Gastrocnemius medialis (tissue), 4 donors: ENCODE measurements around the gene RHOXF2B. TPM values are rescaled to one million over a fixed set of nuclear protein-coding genes. Genes with fewer than 3 reads are reported as not detected.
"Not testable (repeated sequence)": the region's sequence is repeated elsewhere in the genome, so short reads cannot be mapped to it uniquely, and the experiment has no call there.

Experiments
- ATAC-seq, 2 donors: fragments of 150-250 bp; one replicate each; pipeline ENCODE4 v1.9.1; 2016
- DNase-seq, 2 donors: peaks; one replicate each; pipeline ENCODE4 v3.0.0-alpha.2; 2019
- H3K27ac ChIP-seq, 4 donors: fragments of 200-600 bp; sonication (generic); 1 replicate in 1 of 4; 2 replicates in 3 of 4; pipeline ENCODE4 v1.5.1; 2016 to 2018; ENCODE audit warnings: mild to moderate bottlenecking in 2 of 4, moderate library complexity in 1 of 4
- H3K27me3 ChIP-seq, 3 donors: fragments of 200-600 bp; sonication (generic) in 2 of 3; 1 replicate in 1 of 3; 2 replicates in 2 of 3; pipeline versions ENCODE4 v1.5.1 to v1.6.0; 2016 to 2019; ENCODE audit warnings: mild to moderate bottlenecking in 1 of 3, moderate library complexity in 1 of 3
- H3K36me3 ChIP-seq, 2 donors: fragments of 200-600 bp; sonication (generic) in 1 of 2; one replicate each; pipeline ENCODE4 v1.5.1; 2017 to 2018
- H3K4me1 ChIP-seq, 2 donors: fragments of 200-600 bp; sonication (generic) in 1 of 2; one replicate each; pipeline ENCODE4 v1.5.1; 2016 to 2017; ENCODE audit warnings: mild to moderate bottlenecking in 2 of 2
- H3K4me3 ChIP-seq, 4 donors: fragments of 200-600 bp; sonication (generic) in 3 of 4; 1 replicate in 1 of 4; 2 replicates in 3 of 4; pipeline ENCODE4 v1.5.1; 2016 to 2019; ENCODE audit warnings: mild to moderate bottlenecking in 2 of 4
- H3K9me3 ChIP-seq, 3 donors: fragments of 200-600 bp; sonication (generic) in 2 of 3; 1 replicate in 1 of 3; 2 replicates in 2 of 3; pipeline ENCODE4 v1.5.1; 2016 to 2019
- CTCF ChIP-seq, 5 experiments: fragments of 450-650 bp in 3 of 5; fragments of 200-600 bp in 2 of 5; sonication (generic) in 2 of 5; IDR thresholded peaks in 4 of 5; conservative IDR thresholded peaks in 1 of 5; 1 replicate in 4 of 5; 2 replicates in 1 of 5; pipeline ENCODE4 v1.5.1; 2016 to 2019; ENCODE audit warnings: antibody characterized with exemption in 5 of 5, mild to moderate bottlenecking in 3 of 5, moderate library complexity in 3 of 5
- POLR2A ChIP-seq, 2 donors: fragments of 450-650 bp; IDR thresholded peaks; one replicate each; pipeline ENCODE4 v1.6.1; 2017; ENCODE audit warnings: antibody characterized with exemption in 2 of 2, mild to moderate bottlenecking in 2 of 2, moderate library complexity in 2 of 2
- in situ Hi-C, 4 donors: fragments of 200-750 bp; cut with MboI; loops; one replicate each; pipeline versions ENCODE4 v1.15.0 to v1.8.0; 2017; ENCODE audit warnings: low sequenced_read_pairs in 4 of 4
- intact Hi-C: fragments of 100-400 bp; cut with DNase I; formaldehyde crosslinking; loops from one replicate; pipeline ENCODE4 v1.15.1; 2023; ENCODE audit warnings: low total_unique reads
- total RNA-seq, 4 donors: library from RNA; depleted of rRNA; stranded (reverse); fragments of >200 nt; gene quantifications; one replicate each; pipeline versions ENCODE4 v1.1.0 to v1.2.3, GENCODE V29; 2016

Gene RHOXF2B
- total RNA-seq, 4 donors from 2014 or later, result not detected

DNA sequence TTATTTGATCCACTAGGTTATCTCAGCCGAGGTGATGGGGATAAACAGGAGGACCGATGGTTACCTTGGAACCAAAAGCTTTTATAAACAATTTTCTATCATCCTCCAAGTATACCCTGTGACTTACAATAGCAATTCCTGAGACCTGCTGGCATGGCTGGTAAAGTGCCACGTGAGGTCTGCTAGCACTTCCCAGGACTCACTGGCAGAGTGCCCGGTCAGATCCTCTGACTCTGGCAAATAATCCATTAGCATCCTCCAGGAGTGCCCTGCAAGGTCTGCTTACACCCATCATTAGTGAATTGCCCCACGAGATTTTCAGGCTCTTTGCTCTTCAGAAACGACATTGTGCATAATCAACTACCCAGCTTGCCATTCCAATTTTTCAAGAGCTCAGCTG is 37.3 kb downstream of the RHOXF2B start:
- intact Hi-C loops, in situ Hi-C loops, H3K27ac ChIP-seq, H3K4me1 ChIP-seq, ATAC-seq, H3K27me3 ChIP-seq, H3K9me3 ChIP-seq, H3K4me3 ChIP-seq, DNase-seq, H3K36me3 ChIP-seq: not testable (repeated sequence)

DNA sequence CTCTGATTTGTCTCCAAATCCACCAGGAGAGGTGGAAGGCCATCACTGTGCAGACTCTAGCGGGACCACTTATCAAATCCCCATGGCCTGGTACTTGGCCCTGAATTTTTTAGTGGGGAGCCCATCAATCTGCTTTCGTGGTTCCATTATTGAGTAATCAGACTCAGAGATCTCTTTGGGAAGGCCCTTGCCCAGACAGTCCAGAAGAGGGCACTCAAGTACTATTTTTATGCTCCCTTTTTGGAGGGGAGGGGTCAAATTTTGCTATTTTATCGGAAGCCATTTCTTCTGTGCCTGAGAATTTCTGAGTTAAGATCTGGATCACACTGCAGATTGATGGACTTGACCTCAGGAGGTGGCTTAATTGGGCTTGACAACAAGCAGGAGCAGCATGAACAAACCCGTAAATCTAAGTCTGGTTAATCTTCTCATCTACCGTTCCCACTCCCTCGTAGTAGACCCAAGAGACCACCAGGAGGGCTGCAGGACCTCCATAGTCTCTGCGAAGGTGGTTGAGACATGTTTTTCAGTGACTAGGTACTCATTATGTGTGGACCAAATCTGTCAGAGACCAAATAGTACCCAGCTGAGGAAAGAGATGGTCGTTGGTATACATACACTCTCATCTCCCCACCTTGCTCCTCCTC is 38.3 kb downstream of the RHOXF2B start:
- H3K27me3 ChIP-seq, H3K4me1 ChIP-seq, H3K9me3 ChIP-seq, H3K4me3 ChIP-seq, H3K27ac ChIP-seq, in situ Hi-C loops, ATAC-seq, DNase-seq, intact Hi-C loops, H3K36me3 ChIP-seq: not testable (repeated sequence)

GRCh38 chrX:120036704-120037103 is 40.8 kb downstream of the RHOXF2B start:
- Histone ChIP-seq H3K4me3 (no peak overlapping the region), H3K4me1 (no peaks in the 10 kb centered on the region), H3K9me3 (no peaks in the 10 kb centered on the region), H3K36me3 (no peaks in the 10 kb centered on the region), H3K27ac (no peak overlapping the region), H3K27me3 (no peaks in the 10 kb centered on the region)
- TF ChIP-seq POLR2A (IDR thresholded peaks at IDR 0.05) (no peak), CTCF (IDR thresholded peaks at IDR 0.05 in 4 of 5, conservative IDR thresholded peaks at IDR 0.05 in 1 of 5) (no peak)
- DNase-seq, result no peak
- ATAC-seq, result no peak
- intact Hi-C loops, result no loop called here
- in situ Hi-C loops, result no loop called here

GRCh38 chrX:120035522-120036309 is 41.8 kb downstream of the RHOXF2B start:
- in situ Hi-C loops, intact Hi-C loops, H3K36me3 ChIP-seq, H3K4me1 ChIP-seq, H3K27me3 ChIP-seq, H3K27ac ChIP-seq, H3K9me3 ChIP-seq, H3K4me3 ChIP-seq, ATAC-seq, DNase-seq: not testable (repeated sequence)

- ATAC-seq (no peak), DNase-seq (no peak)
- intact Hi-C loops (no loop called here), in situ Hi-C loops (no loop called here)
- Histone ChIP-seq H3K4me3 (no peak overlapping the region), H3K27me3 (no peaks in the 10 kb centered on the region), H3K36me3 (no peaks in the 10 kb centered on the region), H3K4me1 (no peaks in the 10 kb centered on the region), H3K27ac (no peak overlapping the region), H3K9me3 (no peaks in the 10 kb centered on the region)
- TF ChIP-seq POLR2A (IDR thresholded peaks at IDR 0.05), result no peak
- TF ChIP-seq CTCF (IDR thresholded peaks at IDR 0.05 in 4 of 5, conservative IDR thresholded peaks at IDR 0.05 in 1 of 5), result no peak
Observed at GRCh38 chrX:120029354-120029753, 48.1 kb downstream of the RHOXF2B start.

- TF ChIP-seq CTCF (IDR thresholded peaks at IDR 0.05 in 4 of 5, conservative IDR thresholded peaks at IDR 0.05 in 1 of 5), result no peak
- TF ChIP-seq POLR2A (IDR thresholded peaks at IDR 0.05), result no peak
- Histone ChIP-seq H3K27me3 (no peaks in the 10 kb centered on the region), H3K36me3 (no peaks in the 10 kb centered on the region), H3K9me3 (no peaks in the 10 kb centered on the region), H3K27ac (no peak overlapping the region), H3K4me1 (no peaks in the 10 kb centered on the region), H3K4me3 (no peak overlapping the region)
- DNase-seq (no peak), ATAC-seq (no peak)
- intact Hi-C loops (no loop called here), in situ Hi-C loops (no loop called here)
Observed at GRCh38 chrX:120023259-120023658, 54.2 kb downstream of the RHOXF2B start.
